PFSK-1 (cell line): ENCODE measurements around the gene ZFP28.

Source experiments
- FOXP2 ChIP-seq: optimal IDR thresholded peaks from 2 replicates; pipeline ENCODE3; 2011; ENCODE audit warnings: borderline replicate concordance, control low read depth, inconsistent platforms; ENCODE audit not compliant: insufficient read depth; ENCODE audit errors: extremely low read length, extremely low read depth
- POLR2AphosphoS5 ChIP-seq: IDR thresholded peaks from 2 replicates; pipeline ENCODE4 v1.6.1; 2012; ENCODE audit warnings: low read depth, mild to moderate bottlenecking, control low read depth, low read length, moderate library complexity
- REST ChIP-seq, 2 experiments: IDR thresholded peaks; 2 replicates each; pipeline versions ENCODE4 v1.6.1 to v1.8.0; 2011 to 2012; ENCODE audit warnings: low read depth in 2 of 2, low read length in 2 of 2, control low read depth in 1 of 2, inconsistent platforms in 1 of 2, mild to moderate bottlenecking in 1 of 2, moderate library complexity in 1 of 2; ENCODE audit not compliant: insufficient read depth in 1 of 2
- SIN3A ChIP-seq: IDR thresholded peaks from 2 replicates; pipeline ENCODE4 v1.6.1; 2012; ENCODE audit warnings: mild to moderate bottlenecking, low read length, moderate library complexity, borderline replicate concordance; ENCODE audit not compliant: insufficient read depth
- TAF1 ChIP-seq: IDR thresholded peaks from 2 replicates; pipeline ENCODE4 v1.6.1; 2012; ENCODE audit warnings: low read length, control low read depth, borderline replicate concordance; ENCODE audit not compliant: insufficient read depth

Gene ZFP28

GRCh38 chr19:56537442-56537841 is 1.3 kb upstream of the ZFP28 start:
- TF ChIP-seq TAF1, result no peak

- TF ChIP-seq FOXP2 (no peak), REST (IDR thresholded peaks at IDR 0.05; ENCODE audit: insufficient read depth in 1 of 2, low read depth in 2 of 2, low read length in 2 of 2) (no peak)
Observed at GRCh38 chr19:56538254-56538760, 441 bp upstream of the ZFP28 start.

GRCh38 chr19:56543776-56544175 is 5.0 kb downstream of the ZFP28 start:
- no peak for TF ChIP-seq REST (IDR thresholded peaks at IDR 0.05; ENCODE audit: insufficient read depth in 1 of 2, low read depth in 2 of 2, low read length in 2 of 2)
- TF ChIP-seq TAF1, result no peak
- no peak for TF ChIP-seq FOXP2
- TF ChIP-seq SIN3A, result no peak
- no peak for TF ChIP-seq POLR2AphosphoS5

- TF ChIP-seq SIN3A (no peak), FOXP2 (no peak), POLR2AphosphoS5 (no peak), REST (IDR thresholded peaks at IDR 0.05; ENCODE audit: insufficient read depth in 1 of 2, low read depth in 2 of 2, low read length in 2 of 2) (no peak), TAF1 (no peak)
Observed at GRCh38 chr19:56547535-56547934, 8.8 kb downstream of the ZFP28 start.

- TF ChIP-seq POLR2AphosphoS5 (no peak), SIN3A (no peak), TAF1 (no peak), REST (IDR thresholded peaks at IDR 0.05; ENCODE audit: insufficient read depth in 1 of 2, low read depth in 2 of 2, low read length in 2 of 2) (no peak)
Observed at GRCh38 chr19:56554272-56554869, 15.6 kb downstream of the ZFP28 start.
